Measurements from ENCODE around the gene PDZRN3.

The PDZRN3 gene

DNA sequence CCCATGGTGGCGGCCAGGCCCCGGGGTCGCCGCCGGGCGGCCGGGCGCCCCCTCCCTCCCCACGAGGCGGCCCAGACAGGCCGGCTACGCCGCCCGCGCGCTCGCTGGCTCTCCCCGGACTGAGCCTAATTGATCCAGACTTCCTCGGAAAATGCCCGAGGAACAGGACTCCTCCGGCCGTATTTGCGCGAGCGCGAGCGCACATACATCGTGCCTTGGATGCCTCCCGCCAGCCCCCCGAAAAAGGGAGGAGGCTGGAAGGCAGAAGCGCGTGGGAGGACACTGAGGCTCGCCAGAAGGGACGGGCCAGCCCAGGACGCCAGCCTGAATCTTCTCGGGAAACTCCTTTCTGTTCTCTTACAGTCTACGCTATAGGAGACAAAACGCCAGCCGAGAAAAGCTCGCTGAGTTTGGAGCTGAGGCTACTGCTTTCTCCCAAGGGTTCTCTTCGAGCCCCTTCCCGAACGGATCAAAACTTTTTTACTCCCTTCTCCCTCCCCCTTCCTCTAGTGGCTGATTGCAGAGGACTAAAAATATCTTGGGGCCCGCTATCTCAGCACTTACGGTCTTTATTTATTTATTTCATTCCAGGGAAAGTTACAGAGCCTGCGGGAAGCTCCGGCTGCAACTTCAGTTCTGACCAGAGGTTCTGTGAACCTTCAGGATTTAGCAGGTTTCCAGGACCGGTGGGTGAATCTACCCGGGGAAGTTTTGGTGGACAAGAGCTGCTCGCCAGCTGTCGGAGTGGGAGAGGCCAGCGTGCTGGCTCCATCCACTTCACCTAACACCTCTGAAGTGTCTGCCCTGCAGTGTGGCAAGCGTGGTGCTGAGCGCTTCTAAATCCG is at the start of gene PDZRN3:
Gene PDZRN3 (minus strand): TSS at position 121 of the 845 bp plus-strand sequence.
- Histone ChIP-seq H3K4me1 (ENCODE audit: insufficient read depth, low read length) (peaks cover 16% of the 10 kb centered on the region), H3K27me3 (ENCODE audit: control insufficient read depth in 1 of 2, insufficient read depth in 2 of 2, low read length in 2 of 2) (no peaks in the 10 kb centered on the region), H3K4me3 (ENCODE audit: low read depth in 1 of 2, low read length in 2 of 2) (peak within 1 kb of the TSS; percentile 66 to 96), H3K36me3 (ENCODE audit: insufficient read depth, low read length) (no peaks in the 10 kb centered on the region), H3K9me3 (ENCODE audit: low read length) (no peaks in the 10 kb centered on the region), H3K27ac (ENCODE audit: low read depth, low read length) (peak within 1 kb of the TSS; percentile 95), H3K9ac (ENCODE audit: low read length) (peak within 1 kb of the TSS; percentile 91)

DNA sequence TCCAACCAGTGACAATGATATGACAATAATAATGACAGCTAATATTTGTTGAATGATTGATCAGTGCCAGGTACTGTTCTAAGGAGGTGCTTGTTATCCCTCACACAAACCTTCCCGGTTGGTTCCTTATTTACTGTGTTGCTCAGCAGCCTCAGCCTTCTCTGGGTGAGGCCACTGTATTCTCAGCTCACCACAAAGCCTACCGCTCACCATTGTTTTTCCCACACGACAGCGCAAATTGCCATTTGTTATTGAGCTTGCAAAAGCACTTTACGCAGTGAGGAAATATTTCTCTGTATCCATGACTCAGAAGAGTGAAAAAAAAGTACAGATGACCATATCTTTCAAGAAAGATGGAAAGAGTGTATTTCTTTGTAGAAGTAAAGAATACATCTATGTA is 49.5 kb upstream of the PDZRN3 start:
- H3K27me3 ChIP-seq (ENCODE audit: control insufficient read depth in 1 of 2, insufficient read depth in 2 of 2, low read length in 2 of 2), result no peaks in the 10 kb centered on the region
- H3K36me3 ChIP-seq (ENCODE audit: insufficient read depth, low read length), result no peaks in the 10 kb centered on the region
- H3K4me3 ChIP-seq (ENCODE audit: low read depth in 1 of 2, low read length in 2 of 2), result no peak overlapping the region
- H3K27ac ChIP-seq (ENCODE audit: low read depth, low read length), result no peak overlapping the region
- H3K9ac ChIP-seq (ENCODE audit: low read length), result no peak overlapping the region
- no peaks in the 10 kb centered on the region for H3K9me3 ChIP-seq (ENCODE audit: low read length)
- no peaks in the 10 kb centered on the region for H3K4me1 ChIP-seq (ENCODE audit: insufficient read depth, low read length)

DNA sequence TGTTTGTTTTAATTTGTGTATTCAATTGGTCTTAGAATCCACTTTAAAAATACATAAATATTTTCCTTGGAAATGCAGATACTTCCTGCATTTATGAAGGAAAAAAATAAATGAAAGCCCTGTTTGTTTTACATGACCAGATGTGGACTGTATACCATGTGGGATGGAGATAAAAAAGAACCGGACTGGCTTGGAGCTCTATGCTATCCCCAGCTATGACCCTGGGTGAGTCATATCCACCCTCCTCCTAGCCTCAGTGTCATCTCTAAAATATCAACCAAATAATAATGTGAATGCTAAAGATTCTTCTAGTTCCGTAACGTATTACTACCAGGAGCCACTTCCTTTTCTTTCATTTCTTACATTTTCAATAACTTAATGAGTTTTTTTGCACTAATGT is 44.5 kb upstream of the PDZRN3 start:
- no peaks in the 10 kb centered on the region for H3K9me3 ChIP-seq (ENCODE audit: low read length)
- H3K27me3 ChIP-seq (ENCODE audit: control insufficient read depth in 1 of 2, insufficient read depth in 2 of 2, low read length in 2 of 2), result no peaks in the 10 kb centered on the region
- H3K4me1 ChIP-seq (ENCODE audit: insufficient read depth, low read length), result no peaks in the 10 kb centered on the region
- H3K36me3 ChIP-seq (ENCODE audit: insufficient read depth, low read length), result no peaks in the 10 kb centered on the region
- H3K27ac ChIP-seq (ENCODE audit: low read depth, low read length), result no peak overlapping the region
- H3K9ac ChIP-seq (ENCODE audit: low read length), result no peak overlapping the region
- no peak overlapping the region for H3K4me3 ChIP-seq (ENCODE audit: low read depth in 1 of 2, low read length in 2 of 2)

GRCh38 chr3:73668391-73668790 is 43.6 kb upstream of the PDZRN3 start:
- Histone ChIP-seq H3K4me3 (ENCODE audit: low read depth in 1 of 2, low read length in 2 of 2) (no peak overlapping the region), H3K36me3 (ENCODE audit: insufficient read depth, low read length) (no peaks in the 10 kb centered on the region), H3K9ac (ENCODE audit: low read length) (no peak overlapping the region), H3K27me3 (ENCODE audit: control insufficient read depth in 1 of 2, insufficient read depth in 2 of 2, low read length in 2 of 2) (no peaks in the 10 kb centered on the region), H3K4me1 (ENCODE audit: insufficient read depth, low read length) (no peaks in the 10 kb centered on the region), H3K27ac (ENCODE audit: low read depth, low read length) (no peak overlapping the region), H3K9me3 (ENCODE audit: low read length) (no peaks in the 10 kb centered on the region)

GRCh38 chr3:73667889-73668288 is 43.1 kb upstream of the PDZRN3 start:
- H3K9me3 ChIP-seq (ENCODE audit: low read length), result no peaks in the 10 kb centered on the region
- H3K4me3 ChIP-seq (ENCODE audit: low read depth in 1 of 2, low read length in 2 of 2), result no peak overlapping the region
- no peak overlapping the region for H3K9ac ChIP-seq (ENCODE audit: low read length)
- H3K27ac ChIP-seq (ENCODE audit: low read depth, low read length), result no peak overlapping the region
- H3K36me3 ChIP-seq (ENCODE audit: insufficient read depth, low read length), result no peaks in the 10 kb centered on the region
- no peaks in the 10 kb centered on the region for H3K4me1 ChIP-seq (ENCODE audit: insufficient read depth, low read length)
- H3K27me3 ChIP-seq (ENCODE audit: control insufficient read depth in 1 of 2, insufficient read depth in 2 of 2, low read length in 2 of 2), result no peaks in the 10 kb centered on the region

GRCh38 chr3:73665286-73665685 is 40.5 kb upstream of the PDZRN3 start:
- H3K9me3 ChIP-seq (ENCODE audit: low read length), result no peaks in the 10 kb centered on the region
- H3K4me3 ChIP-seq (ENCODE audit: low read depth in 1 of 2, low read length in 2 of 2), result no peak overlapping the region
- no peaks in the 10 kb centered on the region for H3K27me3 ChIP-seq (ENCODE audit: control insufficient read depth in 1 of 2, insufficient read depth in 2 of 2, low read length in 2 of 2)
- no peaks in the 10 kb centered on the region for H3K4me1 ChIP-seq (ENCODE audit: insufficient read depth, low read length)
- no peak overlapping the region for H3K27ac ChIP-seq (ENCODE audit: low read depth, low read length)
- H3K9ac ChIP-seq (ENCODE audit: low read length), result no peak overlapping the region
- no peaks in the 10 kb centered on the region for H3K36me3 ChIP-seq (ENCODE audit: insufficient read depth, low read length)

DNA sequence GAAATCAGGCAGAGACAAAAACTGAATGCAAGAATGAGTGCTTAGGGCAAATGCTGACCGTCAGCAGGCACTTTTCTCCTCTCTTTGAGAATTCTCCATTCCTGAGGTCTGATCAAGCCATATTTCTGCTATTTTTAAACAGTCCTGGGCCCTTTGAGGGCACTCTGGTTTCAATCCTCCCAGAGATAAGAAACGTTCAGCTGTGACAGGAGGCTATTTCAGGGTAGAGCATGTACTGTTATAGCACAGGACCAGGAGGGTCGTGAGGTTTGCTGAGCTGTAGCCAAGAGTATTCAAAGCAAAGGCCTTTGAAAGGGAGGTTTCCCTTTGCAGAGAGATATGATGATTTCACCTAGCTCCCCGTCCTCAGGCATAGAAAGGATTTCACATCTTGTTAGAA is 39.6 kb upstream of the PDZRN3 start:
- H3K4me3 ChIP-seq (ENCODE audit: low read depth in 1 of 2, low read length in 2 of 2), result no peak overlapping the region
- H3K36me3 ChIP-seq (ENCODE audit: insufficient read depth, low read length), result no peaks in the 10 kb centered on the region
- H3K4me1 ChIP-seq (ENCODE audit: insufficient read depth, low read length), result no peaks in the 10 kb centered on the region
- no peak overlapping the region for H3K27ac ChIP-seq (ENCODE audit: low read depth, low read length)
- no peaks in the 10 kb centered on the region for H3K9me3 ChIP-seq (ENCODE audit: low read length)
- H3K9ac ChIP-seq (ENCODE audit: low read length), result no peak overlapping the region
- no peaks in the 10 kb centered on the region for H3K27me3 ChIP-seq (ENCODE audit: control insufficient read depth in 1 of 2, insufficient read depth in 2 of 2, low read length in 2 of 2)

- Histone ChIP-seq H3K27me3 (ENCODE audit: control insufficient read depth in 1 of 2, insufficient read depth in 2 of 2, low read length in 2 of 2) (no peaks in the 10 kb centered on the region), H3K4me3 (ENCODE audit: low read depth in 1 of 2, low read length in 2 of 2) (no peak overlapping the region), H3K9ac (ENCODE audit: low read length) (no peak overlapping the region), H3K36me3 (ENCODE audit: insufficient read depth, low read length) (no peaks in the 10 kb centered on the region), H3K9me3 (ENCODE audit: low read length) (no peaks in the 10 kb centered on the region), H3K27ac (ENCODE audit: low read depth, low read length) (no peak overlapping the region), H3K4me1 (ENCODE audit: insufficient read depth, low read length) (peaks cover 9% of the 10 kb centered on the region)
Observed at GRCh38 chr3:73663495-73663894, 38.8 kb upstream of the PDZRN3 start.

DNA sequence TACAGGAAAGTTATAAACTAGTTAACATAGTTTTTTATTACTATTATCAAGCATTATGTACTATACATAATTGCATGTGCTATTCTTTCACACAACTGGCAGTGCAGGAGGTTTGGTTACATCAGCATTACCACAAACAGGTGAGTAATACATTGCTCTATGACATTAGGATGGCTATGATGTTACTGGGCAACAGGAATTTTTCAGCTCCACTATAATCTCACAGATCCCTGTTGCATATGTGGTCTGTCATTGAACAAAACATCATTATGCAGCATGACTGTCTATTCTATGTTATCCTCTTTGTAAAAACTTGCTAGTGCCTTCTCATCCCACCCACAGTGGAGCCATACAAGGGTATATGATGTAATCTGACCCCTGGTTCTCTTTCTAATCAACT is 36.5 kb upstream of the PDZRN3 start:
- Histone ChIP-seq H3K27ac (ENCODE audit: low read depth, low read length) (no peak overlapping the region), H3K9me3 (ENCODE audit: low read length) (no peaks in the 10 kb centered on the region), H3K4me1 (ENCODE audit: insufficient read depth, low read length) (peaks cover 12% of the 10 kb centered on the region), H3K27me3 (ENCODE audit: control insufficient read depth in 1 of 2, insufficient read depth in 2 of 2, low read length in 2 of 2) (no peaks in the 10 kb centered on the region), H3K36me3 (ENCODE audit: insufficient read depth, low read length) (no peaks in the 10 kb centered on the region), H3K9ac (ENCODE audit: low read length) (no peak overlapping the region), H3K4me3 (ENCODE audit: low read depth in 1 of 2, low read length in 2 of 2) (no peak overlapping the region)

DNA sequence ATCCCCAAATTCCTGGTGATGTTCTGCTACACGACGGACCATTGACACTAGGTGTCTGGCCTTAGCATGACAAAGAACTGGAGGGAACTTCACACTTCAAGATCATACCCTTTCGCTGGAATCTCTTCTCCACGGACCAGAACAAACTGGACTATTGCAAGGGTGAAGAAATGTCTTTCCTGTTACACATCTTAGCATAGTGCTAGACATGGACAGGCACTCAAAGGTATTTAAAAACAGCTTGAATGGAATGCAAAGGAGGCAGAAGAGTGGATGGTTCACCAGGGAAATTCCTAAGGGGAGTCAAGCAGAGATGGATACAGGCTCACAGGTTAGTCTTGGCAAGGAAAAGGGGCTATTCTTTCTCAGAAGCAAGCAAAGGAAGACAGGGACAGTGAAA is 33.5 kb upstream of the PDZRN3 start:
- Histone ChIP-seq H3K9me3 (ENCODE audit: low read length) (no peaks in the 10 kb centered on the region), H3K4me1 (ENCODE audit: insufficient read depth, low read length) (peaks cover 19% of the 10 kb centered on the region), H3K36me3 (ENCODE audit: insufficient read depth, low read length) (no peaks in the 10 kb centered on the region), H3K27ac (ENCODE audit: low read depth, low read length) (peak overlapping the region; percentile 17), H3K27me3 (ENCODE audit: control insufficient read depth in 1 of 2, insufficient read depth in 2 of 2, low read length in 2 of 2) (no peaks in the 10 kb centered on the region), H3K4me3 (ENCODE audit: low read depth in 1 of 2, low read length in 2 of 2) (no peak overlapping the region), H3K9ac (ENCODE audit: low read length) (no peak overlapping the region)

GRCh38 chr3:73657186-73657585 is 32.4 kb upstream of the PDZRN3 start:
- no peaks in the 10 kb centered on the region for H3K27me3 ChIP-seq (ENCODE audit: control insufficient read depth in 1 of 2, insufficient read depth in 2 of 2, low read length in 2 of 2)
- H3K36me3 ChIP-seq (ENCODE audit: insufficient read depth, low read length), result no peaks in the 10 kb centered on the region
- H3K9ac ChIP-seq (ENCODE audit: low read length), result no peak overlapping the region
- no peak overlapping the region for H3K4me3 ChIP-seq (ENCODE audit: low read depth in 1 of 2, low read length in 2 of 2)
- H3K27ac ChIP-seq (ENCODE audit: low read depth, low read length), result no peak overlapping the region
- peaks cover 23% of the 10 kb centered on the region for H3K4me1 ChIP-seq (ENCODE audit: insufficient read depth, low read length)
- H3K9me3 ChIP-seq (ENCODE audit: low read length), result no peaks in the 10 kb centered on the region

DNA sequence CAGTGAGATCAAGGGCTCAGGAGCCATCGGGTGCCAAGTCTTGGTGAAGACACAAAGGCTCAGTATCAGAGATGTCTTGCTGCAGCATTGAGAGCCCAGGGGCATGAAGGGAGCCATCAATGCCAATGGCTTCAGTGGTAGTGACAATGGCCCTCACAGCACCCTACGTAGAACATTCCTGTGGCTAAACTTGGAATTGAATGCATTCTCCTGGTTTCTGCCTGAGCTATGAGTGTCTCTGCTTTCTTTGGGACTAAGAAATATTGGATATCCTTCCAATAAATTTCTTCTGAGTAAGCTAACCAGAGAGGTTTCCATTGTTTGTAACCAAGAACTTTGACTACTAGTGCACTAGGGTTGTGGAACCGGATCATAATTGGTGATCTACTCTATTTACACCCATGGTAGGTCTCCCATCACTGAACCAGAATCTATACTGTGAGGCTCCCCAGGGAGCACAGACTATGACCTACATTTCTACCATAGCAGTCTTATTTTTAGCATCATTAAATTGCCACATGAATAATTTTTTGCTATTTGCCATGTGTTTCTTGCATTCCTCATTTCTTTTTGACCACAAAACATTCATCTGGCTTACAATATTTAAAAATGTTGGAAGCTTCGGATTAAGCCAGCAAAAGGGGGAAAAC is 31.6 kb upstream of the PDZRN3 start:
- H3K9ac ChIP-seq (ENCODE audit: low read length), result no peak overlapping the region
- peaks cover 23% of the 10 kb centered on the region for H3K4me1 ChIP-seq (ENCODE audit: insufficient read depth, low read length)
- no peak overlapping the region for H3K27ac ChIP-seq (ENCODE audit: low read depth, low read length)
- no peaks in the 10 kb centered on the region for H3K9me3 ChIP-seq (ENCODE audit: low read length)
- no peaks in the 10 kb centered on the region for H3K27me3 ChIP-seq (ENCODE audit: control insufficient read depth in 1 of 2, insufficient read depth in 2 of 2, low read length in 2 of 2)
- H3K4me3 ChIP-seq (ENCODE audit: low read depth in 1 of 2, low read length in 2 of 2), result no peak overlapping the region
- H3K36me3 ChIP-seq (ENCODE audit: insufficient read depth, low read length), result no peaks in the 10 kb centered on the region
